Right atrium auricular region (tissue), 2 donors: ENCODE results near the gene NMUR1. TPM values are rescaled to one million over a fixed set of nuclear protein-coding genes. Genes with fewer than 3 reads are reported as not detected.
A peak's percentile ranks its signal among the peaks of the same experiment; 100 is the strongest.
"Not testable (repeated sequence)": the region's sequence is repeated elsewhere in the genome, so short reads cannot be mapped to it uniquely, and the experiment has no call there.

Experiments
- DNase-seq: peaks from one replicate; pipeline ENCODE4 v3.0.0-alpha.2; 2019; ENCODE audit warnings: low spot score
- H3K27ac ChIP-seq, 2 donors: fragments of 200-600 bp; sonication (generic); 1 replicate in 1 of 2; 2 replicates in 1 of 2; pipeline ENCODE4 v1.5.1; 2016 to 2019
- H3K27me3 ChIP-seq, 2 donors: fragments of 200-600 bp; sonication (generic); one replicate each; pipeline versions ENCODE4 v1.5.1 to v1.6.0; 2017 to 2019
- H3K36me3 ChIP-seq: fragments of 200-600 bp; sonication (generic); one replicate; pipeline ENCODE4 v1.5.1; 2016
- H3K4me1 ChIP-seq, 2 donors: fragments of 200-600 bp; sonication (generic); one replicate each; pipeline versions ENCODE4 v1.5.1 to v1.6.0; 2017 to 2019
- H3K4me3 ChIP-seq, 2 donors: fragments of 200-600 bp; sonication (generic); 1 replicate in 1 of 2; 2 replicates in 1 of 2; pipeline ENCODE4 v1.5.1; 2017 to 2019; ENCODE audit warnings: mild to moderate bottlenecking in 1 of 2, moderate library complexity in 1 of 2
- H3K9me3 ChIP-seq, 2 donors: fragments of 200-600 bp; sonication (generic); one replicate each; pipeline ENCODE4 v1.5.1; 2019
- total RNA-seq, 2 donors: library from RNA; depleted of rRNA; stranded (reverse); fragments of >200 nt; gene quantifications; one replicate each; pipeline ENCODE4 v1.1.0, GENCODE V29; 2016
- TF ChIP-seq, protein P1 (sequence below), 2 donors: fragments of 200-600 bp; sonication (generic); IDR thresholded peaks; one replicate each; pipeline ENCODE4 v1.5.1; 2019; ENCODE audit warnings: antibody characterized with exemption in 2 of 2

The NMUR1 gene
- total RNA-seq, 2 donors from 2014 or later = 0.67 to 0.93 TPM

DNA sequence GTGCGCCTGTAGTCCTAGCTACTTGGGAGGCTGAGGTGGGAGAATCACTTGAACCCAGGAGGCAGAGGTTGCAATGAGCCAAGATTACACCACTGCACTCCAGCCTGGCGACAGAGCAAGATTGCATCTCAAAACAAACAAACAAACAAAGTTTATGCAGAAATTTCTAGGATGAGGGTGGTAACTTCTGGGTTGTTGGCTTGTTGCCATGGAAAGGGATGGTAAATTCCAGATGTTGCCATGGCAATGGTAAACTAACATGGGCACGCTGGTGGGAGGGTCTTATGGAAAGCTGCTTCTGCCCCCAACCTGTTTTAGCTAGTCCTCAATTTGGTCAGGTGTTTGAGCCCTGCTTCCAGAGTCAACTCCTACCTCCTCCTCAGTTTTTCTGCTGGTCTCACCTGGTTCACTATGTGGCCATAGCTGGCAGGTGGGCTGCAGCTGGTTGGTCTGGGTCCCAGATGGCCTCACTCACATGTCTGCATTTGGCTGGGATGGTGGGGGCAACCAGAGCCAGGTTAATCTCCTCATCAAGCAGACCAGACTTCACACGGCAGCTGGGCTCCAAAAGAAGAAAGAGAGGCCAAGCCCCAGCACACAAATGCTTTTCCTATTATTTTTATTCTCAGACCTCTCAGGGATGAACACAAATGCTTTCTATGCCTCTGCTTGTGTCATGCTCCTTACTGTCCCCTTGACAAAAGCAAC lies 35.8 kb upstream of the NMUR1 start:
- H3K4me1 ChIP-seq = no peaks in the 10 kb centered on the region
- H3K27me3 ChIP-seq = no peaks in the 10 kb centered on the region
- no peak overlapping the region for H3K27ac ChIP-seq
- DNase-seq = no peak
- H3K36me3 ChIP-seq = no peaks in the 10 kb centered on the region
- no peaks in the 10 kb centered on the region for H3K9me3 ChIP-seq
- no peak overlapping the region for H3K4me3 ChIP-seq
- TF ChIP-seq, protein P1, sequence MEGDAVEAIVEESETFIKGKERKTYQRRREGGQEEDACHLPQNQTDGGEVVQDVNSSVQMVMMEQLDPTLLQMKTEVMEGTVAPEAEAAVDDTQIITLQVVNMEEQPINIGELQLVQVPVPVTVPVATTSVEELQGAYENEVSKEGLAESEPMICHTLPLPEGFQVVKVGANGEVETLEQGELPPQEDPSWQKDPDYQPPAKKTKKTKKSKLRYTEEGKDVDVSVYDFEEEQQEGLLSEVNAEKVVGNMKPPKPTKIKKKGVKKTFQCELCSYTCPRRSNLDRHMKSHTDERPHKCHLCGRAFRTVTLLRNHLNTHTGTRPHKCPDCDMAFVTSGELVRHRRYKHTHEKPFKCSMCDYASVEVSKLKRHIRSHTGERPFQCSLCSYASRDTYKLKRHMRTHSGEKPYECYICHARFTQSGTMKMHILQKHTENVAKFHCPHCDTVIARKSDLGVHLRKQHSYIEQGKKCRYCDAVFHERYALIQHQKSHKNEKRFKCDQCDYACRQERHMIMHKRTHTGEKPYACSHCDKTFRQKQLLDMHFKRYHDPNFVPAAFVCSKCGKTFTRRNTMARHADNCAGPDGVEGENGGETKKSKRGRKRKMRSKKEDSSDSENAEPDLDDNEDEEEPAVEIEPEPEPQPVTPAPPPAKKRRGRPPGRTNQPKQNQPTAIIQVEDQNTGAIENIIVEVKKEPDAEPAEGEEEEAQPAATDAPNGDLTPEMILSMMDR (IDR thresholded peaks at IDR 0.05) = no peak

DNA sequence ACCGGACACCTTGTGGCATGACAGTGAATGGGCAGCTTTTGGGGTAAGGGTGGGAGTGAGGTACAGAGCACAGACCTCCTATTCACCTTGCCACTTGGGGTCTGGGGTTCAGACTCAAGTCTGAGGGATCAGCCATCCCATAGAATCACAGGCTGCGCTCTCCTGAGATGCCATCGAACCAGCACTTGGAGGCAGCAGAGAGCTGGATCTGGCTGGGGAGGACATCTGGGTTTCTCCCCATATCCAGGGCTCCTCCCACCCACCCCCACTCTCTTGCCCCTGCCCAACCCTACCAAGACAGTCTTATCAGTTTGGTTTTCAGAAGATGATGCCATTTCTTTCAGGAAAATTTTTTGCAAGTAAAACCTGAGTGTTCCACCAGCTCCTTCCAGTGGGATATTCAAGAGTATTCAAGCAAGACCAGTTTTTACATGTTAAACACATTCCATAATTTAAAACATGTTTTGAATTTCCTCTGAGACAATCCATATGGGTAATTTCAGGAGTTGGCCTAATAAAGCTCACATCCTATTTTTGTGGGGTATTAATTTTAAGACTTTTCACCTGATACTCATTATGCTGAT lies 33.2 kb upstream of the NMUR1 start:
- no peak overlapping the region for H3K4me3 ChIP-seq
- H3K36me3 ChIP-seq = no peaks in the 10 kb centered on the region
- no peaks in the 10 kb centered on the region for H3K9me3 ChIP-seq
- no peaks in the 10 kb centered on the region for H3K4me1 ChIP-seq
- TF ChIP-seq, protein P1 (IDR thresholded peaks at IDR 0.05) = peak; percentile 33 to 85
- no peak overlapping the region for H3K27ac ChIP-seq
- no peak for DNase-seq
- H3K27me3 ChIP-seq = no peaks in the 10 kb centered on the region

DNA sequence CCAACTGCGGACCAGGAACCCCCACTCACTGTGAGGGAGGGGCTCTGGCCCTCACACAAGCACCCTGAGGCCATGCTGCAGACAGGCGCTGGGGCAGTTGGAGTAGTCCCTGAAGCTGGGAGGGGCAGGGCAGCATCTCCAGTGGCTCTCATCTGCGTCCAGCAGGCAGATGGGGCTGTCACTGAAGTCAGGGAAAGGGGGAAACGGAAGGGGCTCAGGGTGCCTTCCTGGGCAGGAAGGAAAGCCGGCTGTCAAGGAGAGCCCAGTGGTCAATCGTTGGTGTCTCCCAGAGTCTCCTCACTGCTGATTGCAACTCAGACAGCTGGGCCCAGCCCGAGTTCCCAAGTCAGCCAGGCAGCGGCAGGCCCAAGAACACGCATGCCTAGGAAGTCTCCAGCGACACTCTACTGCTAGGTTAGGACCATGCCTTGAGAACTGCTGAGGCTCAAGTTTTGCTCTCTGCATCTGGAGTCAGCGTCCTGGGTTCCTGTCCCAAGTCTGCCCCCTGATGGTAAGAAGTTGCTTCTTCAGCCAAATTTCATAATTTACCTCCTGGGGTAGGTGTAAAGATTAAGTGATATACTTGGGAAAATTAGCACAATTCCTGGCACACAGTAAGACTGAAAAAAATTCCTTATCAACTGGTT lies 27.4 kb upstream of the NMUR1 start:
- Histone ChIP-seq H3K27ac (peak overlapping the region; percentile 5 to 48), H3K9me3 (peaks cover 0 to 9% of the 10 kb centered on the region in 2 donors), H3K27me3 (no peaks in the 10 kb centered on the region), H3K4me3 (no peak overlapping the region), H3K36me3 (no peaks in the 10 kb centered on the region), H3K4me1 (peaks cover 0 to 10% of the 10 kb centered on the region in 2 donors)
- DNase-seq = peak; percentile 84
- TF ChIP-seq, protein P1 (IDR thresholded peaks at IDR 0.05) = peak; percentile 48 to 69

DNA sequence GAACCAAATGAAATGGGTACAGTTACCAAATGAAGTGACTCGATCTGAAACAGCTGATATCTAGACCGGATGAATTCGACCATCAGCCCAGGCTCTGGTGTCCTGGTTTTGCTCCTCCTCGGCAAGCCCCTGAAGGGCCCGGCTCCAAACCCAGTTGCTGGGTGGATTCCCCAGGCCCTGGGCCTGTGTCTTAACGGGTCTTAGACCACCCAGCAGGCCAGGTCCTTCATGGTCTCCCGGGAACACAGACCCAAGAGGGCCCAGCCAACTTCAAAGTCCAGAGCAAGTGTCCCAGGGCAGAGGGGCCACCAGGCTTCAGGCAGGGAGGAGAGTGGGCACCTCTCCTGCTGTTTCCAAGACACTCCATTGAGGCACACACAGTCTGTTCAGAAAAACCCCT lies 26.7 kb upstream of the NMUR1 start:
- H3K27ac ChIP-seq = no peak overlapping the region
- no peaks in the 10 kb centered on the region for H3K27me3 ChIP-seq
- DNase-seq = no peak
- no peak overlapping the region for H3K4me3 ChIP-seq
- no peaks in the 10 kb centered on the region for H3K36me3 ChIP-seq
- TF ChIP-seq, protein P1 (IDR thresholded peaks at IDR 0.05) = no peak
- H3K4me1 ChIP-seq = peaks cover 0 to 10% of the 10 kb centered on the region in 2 donors
- H3K9me3 ChIP-seq = peaks cover 0 to 15% of the 10 kb centered on the region in 2 donors

DNA sequence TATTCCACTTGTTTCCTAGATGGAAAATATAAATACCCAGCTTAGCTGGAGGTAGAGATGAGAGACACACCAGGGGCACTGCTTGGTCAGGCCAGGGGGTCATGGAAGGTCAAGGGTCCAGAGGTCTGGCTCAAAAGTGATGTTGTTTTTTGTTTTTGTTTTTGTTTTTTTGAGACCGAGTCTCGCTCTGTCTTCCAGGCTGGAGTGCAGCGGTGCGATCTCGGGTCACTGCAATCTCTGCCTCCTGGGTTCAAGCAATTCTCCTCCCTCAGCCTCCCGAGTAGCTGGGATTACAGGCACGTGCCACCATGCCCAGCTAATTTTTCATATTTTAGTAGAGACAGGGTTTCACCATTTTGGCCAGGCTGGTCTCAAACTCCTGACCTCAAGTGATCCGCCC lies 26.3 kb upstream of the NMUR1 start:
- Histone ChIP-seq H3K4me1 (peaks cover 0 to 10% of the 10 kb centered on the region in 2 donors), H3K9me3 (peaks cover 0 to 15% of the 10 kb centered on the region in 2 donors)
- not testable (repeated sequence) for H3K27me3 ChIP-seq, H3K4me3 ChIP-seq, H3K36me3 ChIP-seq, H3K27ac ChIP-seq, DNase-seq
